ENCODE data around the gene PKD2.

Gene PKD2

DNA sequence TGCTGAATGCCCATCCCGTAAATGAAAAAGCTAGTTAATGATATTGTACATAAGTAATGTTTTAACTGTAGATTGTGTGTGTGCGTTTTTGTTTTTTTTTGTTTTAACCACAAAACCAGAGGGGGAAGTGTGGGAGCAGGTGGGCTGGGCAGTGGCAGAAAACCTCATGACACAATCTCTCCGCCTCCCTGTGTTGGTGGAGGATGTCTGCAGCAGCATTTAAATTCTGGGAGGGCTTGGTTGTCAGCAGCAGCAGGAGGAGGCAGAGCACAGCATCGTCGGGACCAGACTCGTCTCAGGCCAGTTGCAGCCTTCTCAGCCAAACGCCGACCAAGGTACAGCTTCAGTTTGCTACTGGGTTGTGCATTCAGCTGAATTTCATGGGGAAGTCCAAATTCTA is 32.0 kb upstream of the PKD2 start, which contains the start of gene SPP1:
TSS of gene SPP1 (plus strand) at position 249 of the 400 bp plus-strand sequence. CDS start 1,182 bp downstream, outside the sequence.
- Mint-ChIP-seq H3K4me1 (peaks cover 22% of the 10 kb centered on the region), H3K36me3 (ENCODE audit: low read depth) (no peaks in the 10 kb centered on the region), H3K9me3 (no peaks in the 10 kb centered on the region), H3K4me3 (peak within 1 kb of the TSS; percentile 72 to 76 (median 76)), H3K27me3 (ENCODE audit: low read depth) (peaks cover 7% of the 10 kb centered on the region), H3K27ac (peak within 1 kb of the TSS; percentile 56 to 82 (median 58))
- TF ChIP-seq, protein P1, sequence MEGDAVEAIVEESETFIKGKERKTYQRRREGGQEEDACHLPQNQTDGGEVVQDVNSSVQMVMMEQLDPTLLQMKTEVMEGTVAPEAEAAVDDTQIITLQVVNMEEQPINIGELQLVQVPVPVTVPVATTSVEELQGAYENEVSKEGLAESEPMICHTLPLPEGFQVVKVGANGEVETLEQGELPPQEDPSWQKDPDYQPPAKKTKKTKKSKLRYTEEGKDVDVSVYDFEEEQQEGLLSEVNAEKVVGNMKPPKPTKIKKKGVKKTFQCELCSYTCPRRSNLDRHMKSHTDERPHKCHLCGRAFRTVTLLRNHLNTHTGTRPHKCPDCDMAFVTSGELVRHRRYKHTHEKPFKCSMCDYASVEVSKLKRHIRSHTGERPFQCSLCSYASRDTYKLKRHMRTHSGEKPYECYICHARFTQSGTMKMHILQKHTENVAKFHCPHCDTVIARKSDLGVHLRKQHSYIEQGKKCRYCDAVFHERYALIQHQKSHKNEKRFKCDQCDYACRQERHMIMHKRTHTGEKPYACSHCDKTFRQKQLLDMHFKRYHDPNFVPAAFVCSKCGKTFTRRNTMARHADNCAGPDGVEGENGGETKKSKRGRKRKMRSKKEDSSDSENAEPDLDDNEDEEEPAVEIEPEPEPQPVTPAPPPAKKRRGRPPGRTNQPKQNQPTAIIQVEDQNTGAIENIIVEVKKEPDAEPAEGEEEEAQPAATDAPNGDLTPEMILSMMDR (IDR thresholded peaks at IDR 0.05; ENCODE audit: unreplicated experiment in 3 of 3), result no peak

DNA sequence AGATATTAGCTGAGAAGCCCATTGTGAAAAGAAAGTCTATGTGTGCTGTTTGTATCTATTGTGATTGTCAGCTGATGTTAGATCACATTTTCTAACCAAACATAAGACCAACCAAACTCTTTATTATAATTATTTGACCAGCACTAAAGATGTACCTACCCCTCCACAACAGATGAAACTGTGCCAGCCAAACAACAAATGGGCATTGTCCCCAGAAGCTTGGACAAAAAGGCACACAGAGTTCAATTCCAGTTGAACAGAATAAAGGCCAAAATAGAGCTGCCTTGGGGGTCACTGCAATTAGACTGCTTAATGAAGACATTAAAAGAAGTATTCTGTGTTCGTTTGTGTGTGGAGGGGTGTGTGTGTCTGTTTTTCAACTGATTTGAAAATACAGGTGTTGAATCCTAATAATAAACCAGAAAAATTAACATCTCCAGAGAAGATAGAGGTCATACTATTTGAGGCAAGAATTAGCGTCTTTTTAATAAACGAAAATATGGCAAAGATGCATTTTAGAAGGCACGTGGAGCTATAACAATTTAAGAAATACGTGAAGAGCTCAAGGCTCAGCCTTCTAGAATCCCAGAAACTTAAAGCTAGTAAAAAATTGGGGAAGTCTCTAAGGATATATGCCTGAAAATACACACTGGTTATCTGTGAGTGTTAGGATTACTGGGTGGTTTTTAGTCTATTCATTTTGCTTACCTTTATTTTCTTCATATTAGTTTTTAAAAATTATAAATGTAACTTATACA is 29.7 kb upstream of the PKD2 start:
- Mint-ChIP-seq H3K4me3 (peak overlapping the region in 1 of 3 experiments; percentile 34), H3K27me3 (ENCODE audit: low read depth) (peaks cover 7% of the 10 kb centered on the region), H3K9me3 (no peaks in the 10 kb centered on the region), H3K4me1 (peaks cover 19% of the 10 kb centered on the region), H3K36me3 (ENCODE audit: low read depth) (no peaks in the 10 kb centered on the region), H3K27ac (peak overlapping the region in 1 of 3 experiments; percentile 10)
- TF ChIP-seq, protein P1 (IDR thresholded peaks at IDR 0.05; ENCODE audit: unreplicated experiment in 3 of 3), result no peak

GRCh38 chr4:87978681-87979080 is 28.8 kb upstream of the PKD2 start:
- H3K27me3 Mint-ChIP-seq (ENCODE audit: low read depth), result peaks cover 7% of the 10 kb centered on the region
- no peak overlapping the region for H3K27ac Mint-ChIP-seq
- H3K36me3 Mint-ChIP-seq (ENCODE audit: low read depth), result no peaks in the 10 kb centered on the region
- peaks cover 12% of the 10 kb centered on the region for H3K4me1 Mint-ChIP-seq
- TF ChIP-seq, protein P1 (IDR thresholded peaks at IDR 0.05; ENCODE audit: unreplicated experiment in 3 of 3), result no peak
- H3K9me3 Mint-ChIP-seq, result no peaks in the 10 kb centered on the region
- peak overlapping the region in 1 of 3 experiments; percentile 6 for H3K4me3 Mint-ChIP-seq

DNA sequence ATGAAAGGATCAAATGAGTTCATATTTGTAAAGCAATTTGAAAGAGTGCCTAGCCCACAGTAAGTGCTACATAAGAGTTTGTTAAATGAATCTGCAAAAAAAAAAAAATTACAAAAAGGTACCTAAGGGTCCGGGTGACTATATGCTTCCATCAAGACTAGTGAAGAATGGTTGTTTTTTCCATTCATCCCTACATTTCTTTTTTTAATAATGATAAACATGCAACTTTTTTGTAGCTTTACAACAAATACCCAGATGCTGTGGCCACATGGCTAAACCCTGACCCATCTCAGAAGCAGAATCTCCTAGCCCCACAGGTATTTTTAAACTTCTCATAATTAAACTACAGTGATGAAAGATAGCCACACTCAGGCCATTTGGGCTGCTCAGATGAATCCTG is 27.6 kb upstream of the PKD2 start:
- Mint-ChIP-seq H3K27ac (no peak overlapping the region), H3K4me3 (no peak overlapping the region), H3K36me3 (ENCODE audit: low read depth) (no peaks in the 10 kb centered on the region), H3K4me1 (peaks cover 6% of the 10 kb centered on the region), H3K27me3 (ENCODE audit: low read depth) (peaks cover 7% of the 10 kb centered on the region), H3K9me3 (no peaks in the 10 kb centered on the region)
- TF ChIP-seq, protein P1 (IDR thresholded peaks at IDR 0.05; ENCODE audit: unreplicated experiment in 3 of 3), result no peak

- no peaks in the 10 kb centered on the region for H3K36me3 Mint-ChIP-seq (ENCODE audit: low read depth)
- TF ChIP-seq, protein P1 (IDR thresholded peaks at IDR 0.05; ENCODE audit: unreplicated experiment in 3 of 3), result no peak
- no peaks in the 10 kb centered on the region for H3K4me1 Mint-ChIP-seq
- H3K9me3 Mint-ChIP-seq, result no peaks in the 10 kb centered on the region
- H3K27me3 Mint-ChIP-seq (ENCODE audit: low read depth), result no peaks in the 10 kb centered on the region
- no peak overlapping the region for H3K27ac Mint-ChIP-seq
- no peak overlapping the region for H3K4me3 Mint-ChIP-seq
Measured at GRCh38 chr4:87981486-87981885, 25.9 kb upstream of the PKD2 start.

DNA sequence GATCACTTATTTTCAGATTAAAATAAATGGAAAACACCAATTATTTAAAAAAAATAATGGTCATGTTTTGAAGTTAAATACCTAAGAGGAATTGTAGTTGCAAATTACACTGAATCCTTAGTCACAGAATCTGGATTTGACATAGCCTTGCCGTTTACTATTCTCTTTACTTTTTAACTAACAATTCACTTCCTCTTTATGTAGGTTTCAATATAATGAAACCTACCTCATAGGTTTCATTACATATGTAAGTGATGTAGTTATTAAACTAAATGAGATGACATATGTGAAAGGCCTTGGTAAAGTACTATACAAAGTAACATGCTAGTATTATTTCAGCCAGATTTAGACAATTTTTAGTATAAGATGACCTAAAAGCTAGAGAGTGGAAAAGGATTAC is 25.4 kb upstream of the PKD2 start:
- no peaks in the 10 kb centered on the region for H3K4me1 Mint-ChIP-seq
- TF ChIP-seq, protein P1 (IDR thresholded peaks at IDR 0.05; ENCODE audit: unreplicated experiment in 3 of 3), result no peak
- no peaks in the 10 kb centered on the region for H3K36me3 Mint-ChIP-seq (ENCODE audit: low read depth)
- no peak overlapping the region for H3K4me3 Mint-ChIP-seq
- no peaks in the 10 kb centered on the region for H3K27me3 Mint-ChIP-seq (ENCODE audit: low read depth)
- H3K27ac Mint-ChIP-seq, result no peak overlapping the region
- no peaks in the 10 kb centered on the region for H3K9me3 Mint-ChIP-seq
